Peyer's patch (tissue), 4 donors: Measurements from ENCODE around the gene MIEN1.

Experiments
- CTCF ChIP-seq, 6 experiments: fragments of 450-650 bp in 4 of 6; fragments of 200-600 bp in 2 of 6; sonication (generic) in 1 of 6; IDR thresholded peaks; one replicate each; pipeline ENCODE4 v1.5.1; 2017 to 2019; ENCODE audit warnings: antibody characterized with exemption in 6 of 6, mild to moderate bottlenecking in 3 of 6, moderate library complexity in 1 of 6
- POLR2A ChIP-seq, 2 donors: fragments of 450-650 bp; IDR thresholded peaks; one replicate each; pipeline ENCODE4 v1.5.1; 2017; ENCODE audit warnings: antibody characterized with exemption in 2 of 2, mild to moderate bottlenecking in 2 of 2, moderate library complexity in 2 of 2

DNA sequence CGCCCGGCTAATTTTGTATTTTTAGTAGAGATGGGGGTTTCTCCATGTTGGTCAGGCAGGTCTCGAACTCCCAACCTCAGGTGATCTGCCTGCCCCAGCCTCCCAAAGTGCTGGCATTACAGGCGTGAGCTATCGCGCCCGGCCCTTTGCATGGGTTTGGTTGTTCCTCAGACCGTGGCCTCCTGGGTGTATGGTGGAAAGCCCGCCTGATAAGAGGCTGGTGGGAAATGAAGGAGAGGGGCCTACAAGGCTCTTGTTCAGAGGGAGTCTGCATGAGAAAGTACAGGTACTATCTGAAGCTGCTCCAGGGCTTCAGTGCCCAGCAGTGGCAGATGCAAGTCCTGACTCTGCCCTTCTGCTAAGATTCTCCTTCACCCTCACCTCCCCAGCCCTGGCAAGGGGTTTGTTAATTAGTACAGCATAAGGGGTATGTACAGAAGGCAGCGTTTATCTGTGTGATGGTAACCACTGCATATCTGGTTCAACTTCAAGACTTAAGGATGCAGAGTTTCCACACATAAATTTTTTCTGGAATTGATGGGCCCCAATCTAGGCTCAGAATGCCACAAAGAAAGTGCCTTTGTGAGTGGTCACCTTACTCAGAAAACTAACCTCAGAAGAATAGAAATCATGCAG is 31.6 kb upstream of the MIEN1 start:
- TF ChIP-seq CTCF (IDR thresholded peaks at IDR 0.05) (no peak), POLR2A (IDR thresholded peaks at IDR 0.05) (no peak)
